NAMALWA (cell line): Measurements from ENCODE around the gene PASD1.

Source experiments
- DNase-seq: peaks from one replicate; pipeline ENCODE4 v3.0.0-alpha.2; 2015; ENCODE audit warnings: low spot score

The PASD1 gene

GRCh38 chrX:151701531-151701930 lies 138.1 kb downstream of the PASD1 start:
- no peak for DNase-seq

- DNase-seq: no peak
Observed at GRCh38 chrX:151702026-151702714, 138.7 kb downstream of the PASD1 start.

- DNase-seq: no peak
Observed at GRCh38 chrX:151702741-151703340, 139.4 kb downstream of the PASD1 start.

- no peak for DNase-seq
Observed at GRCh38 chrX:151703487-151703886, 140.0 kb downstream of the PASD1 start.

- no peak for DNase-seq
Observed at GRCh38 chrX:151704041-151704663, 140.7 kb downstream of the PASD1 start.

- DNase-seq: no peak
Observed at GRCh38 chrX:151708821-151709220, 145.3 kb downstream of the PASD1 start.

- DNase-seq: no peak
Observed at GRCh38 chrX:151710457-151710856, 147.0 kb downstream of the PASD1 start.

- DNase-seq: no peak
Observed at GRCh38 chrX:151711154-151711553, 147.7 kb downstream of the PASD1 start.

GRCh38 chrX:151711787-151712186 lies 148.3 kb downstream of the PASD1 start:
- no peak for DNase-seq

GRCh38 chrX:151712253-151712652 lies 148.8 kb downstream of the PASD1 start:
- DNase-seq: no peak

GRCh38 chrX:151713849-151714248 lies 150.4 kb downstream of the PASD1 start:
- peak; percentile 37 for DNase-seq

- DNase-seq: no peak
Observed at GRCh38 chrX:151714362-151714761, 150.9 kb downstream of the PASD1 start.

- no peak for DNase-seq
Observed at GRCh38 chrX:151715752-151716151, 152.3 kb downstream of the PASD1 start, which contains the start of gene FATE1. TSS of gene FATE1 (plus strand) at chrX:151716035. CDS start at chrX:151716120, 85 bp downstream.

GRCh38 chrX:151722241-151722846 lies 158.9 kb downstream of the PASD1 start:
- DNase-seq: peak; percentile 25

GRCh38 chrX:151723156-151723760 lies 159.8 kb downstream of the PASD1 start:
- DNase-seq: no peak

GRCh38 chrX:151724563-151725337 lies 161.3 kb downstream of the PASD1 start:
- no peak for DNase-seq

GRCh38 chrX:151725338-151725614 lies 161.8 kb downstream of the PASD1 start:
- no peak for DNase-seq
